Loucy (cell line): ENCODE measurements around the gene AKR1C1.
A peak's percentile ranks its signal among the peaks of the same experiment; 100 is the strongest.
"Not testable (repeated sequence)": the region's sequence is repeated elsewhere in the genome, so short reads cannot be mapped to it uniquely, and the experiment has no call there.

Experiments
- H2AFZ ChIP-seq: fragments of 200-600 bp; sonication (generic); 2 replicates; pipeline ENCODE4 v1.6.0; 2016; ENCODE audit warnings: antibody characterized with exemption, mild to moderate bottlenecking, low read length, moderate library complexity
- H3F3A ChIP-seq: fragments of 200-600 bp; 2 replicates; pipeline ENCODE4 v1.6.0; 2016; ENCODE audit warnings: antibody characterized with exemption, low read depth, mild to moderate bottlenecking
- H3K27me3 ChIP-seq: fragments of 200-600 bp; sonication (generic); 2 replicates; pipeline ENCODE4 v1.6.1; 2014; ENCODE audit warnings: low read length, mild to moderate bottlenecking; ENCODE audit not compliant: insufficient read depth, poor library complexity, severe bottlenecking
- H3K36me3 ChIP-seq: fragments of 200-600 bp; sonication (generic); 2 replicates; pipeline ENCODE4 v1.6.1; 2016; ENCODE audit warnings: low read length; ENCODE audit not compliant: insufficient read depth
- H3K4me1 ChIP-seq: fragments of 200-600 bp; sonication (generic); 2 replicates; pipeline ENCODE4 v1.5.1; 2014; ENCODE audit warnings: low read length, mild to moderate bottlenecking; ENCODE audit not compliant: insufficient read depth, poor library complexity, severe bottlenecking
- H3K4me2 ChIP-seq: fragments of 200-600 bp; sonication (generic); 2 replicates; pipeline ENCODE4 v1.6.0; 2014; ENCODE audit warnings: antibody characterized with exemption, low read length, low read depth, mild to moderate bottlenecking; ENCODE audit not compliant: poor library complexity, severe bottlenecking
- H3K4me3 ChIP-seq: fragments of 200-600 bp; sonication (generic); 2 replicates; pipeline ENCODE4 v1.5.1; 2014; ENCODE audit warnings: low read length, mild to moderate bottlenecking, mixed read lengths; ENCODE audit not compliant: poor library complexity, severe bottlenecking
- H3K79me2 ChIP-seq: fragments of 200-600 bp; sonication (generic); 2 replicates; pipeline ENCODE4 v1.6.1; 2014; ENCODE audit warnings: low read length; ENCODE audit not compliant: insufficient read depth
- H3K9ac ChIP-seq: fragments of 200-600 bp; sonication (generic); 2 replicates; pipeline ENCODE4 v1.6.0; 2014; ENCODE audit warnings: mild to moderate bottlenecking, low read depth, low read length, moderate library complexity; ENCODE audit not compliant: poor library complexity, severe bottlenecking
- H3K9me2 ChIP-seq: fragments of 200-600 bp; sonication (generic); replicated peaks from 2 replicates; pipeline ENCODE4 v1.6.1; 2016; ENCODE audit warnings: low read depth, low read length, mixed read lengths
- H3K9me3 ChIP-seq: fragments of 200-600 bp; sonication (generic); 2 replicates; pipeline ENCODE4 v1.6.1; 2014; ENCODE audit warnings: mild to moderate bottlenecking, antibody characterized with exemption, low read length, low read depth; ENCODE audit not compliant: insufficient read depth
- H4K20me1 ChIP-seq: fragments of 200-600 bp; sonication (generic); 2 replicates; pipeline ENCODE4 v1.6.0; 2014; ENCODE audit warnings: antibody characterized with exemption, low read length, mild to moderate bottlenecking; ENCODE audit not compliant: insufficient read depth, poor library complexity, severe bottlenecking
- CTCF ChIP-seq: fragments of 200-600 bp; sonication (generic); conservative IDR thresholded peaks from 2 replicates; pipeline ENCODE4 v1.5.1; 2014; ENCODE audit warnings: mild to moderate bottlenecking, antibody characterized with exemption, low read length
- EZH2phosphoT487 ChIP-seq: fragments of 200-600 bp; IDR thresholded peaks from 2 replicates; pipeline ENCODE4 v1.6.1; 2018; ENCODE audit warnings: antibody characterized with exemption, mild to moderate bottlenecking, moderate library complexity, borderline replicate concordance

AKR1C1 gene

DNA sequence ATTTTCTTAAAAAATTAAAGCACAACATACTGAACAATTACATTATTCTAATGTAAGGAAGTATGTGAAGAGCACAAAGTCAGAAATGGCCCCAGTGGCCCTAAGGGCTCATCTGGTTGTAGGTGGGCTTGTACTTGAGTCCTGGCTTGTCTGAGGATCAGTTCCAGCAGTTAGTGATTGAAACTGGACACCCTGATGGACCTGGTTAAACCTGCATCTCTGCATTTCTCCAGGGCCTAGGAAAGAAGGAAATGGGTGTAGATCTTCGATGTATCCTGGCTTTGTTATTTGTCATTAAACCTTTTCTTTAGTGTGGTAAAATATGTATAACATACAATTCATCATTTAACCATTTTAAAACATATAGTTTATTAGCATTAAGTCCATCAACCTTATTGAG lies 50.2 kb downstream of the AKR1C1 start:
- H3K9me2 ChIP-seq = no peaks in the 10 kb centered on the region
- H3K36me3 ChIP-seq = no peaks in the 10 kb centered on the region
- no peak overlapping the region for H3K4me2 ChIP-seq
- H2AFZ ChIP-seq = no peak overlapping the region
- H3K9me3 ChIP-seq = no peaks in the 10 kb centered on the region
- H3K79me2 ChIP-seq = no peaks in the 10 kb centered on the region
- no peak overlapping the region for H3K9ac ChIP-seq
- H4K20me1 ChIP-seq = no peaks in the 10 kb centered on the region
- TF ChIP-seq EZH2phosphoT487 (no peak), CTCF (no peak)
- no peak overlapping the region for H3K4me3 ChIP-seq
- no peaks in the 10 kb centered on the region for H3K27me3 ChIP-seq
- no peaks in the 10 kb centered on the region for H3F3A ChIP-seq
- peaks cover 4% of the 10 kb centered on the region for H3K4me1 ChIP-seq

DNA sequence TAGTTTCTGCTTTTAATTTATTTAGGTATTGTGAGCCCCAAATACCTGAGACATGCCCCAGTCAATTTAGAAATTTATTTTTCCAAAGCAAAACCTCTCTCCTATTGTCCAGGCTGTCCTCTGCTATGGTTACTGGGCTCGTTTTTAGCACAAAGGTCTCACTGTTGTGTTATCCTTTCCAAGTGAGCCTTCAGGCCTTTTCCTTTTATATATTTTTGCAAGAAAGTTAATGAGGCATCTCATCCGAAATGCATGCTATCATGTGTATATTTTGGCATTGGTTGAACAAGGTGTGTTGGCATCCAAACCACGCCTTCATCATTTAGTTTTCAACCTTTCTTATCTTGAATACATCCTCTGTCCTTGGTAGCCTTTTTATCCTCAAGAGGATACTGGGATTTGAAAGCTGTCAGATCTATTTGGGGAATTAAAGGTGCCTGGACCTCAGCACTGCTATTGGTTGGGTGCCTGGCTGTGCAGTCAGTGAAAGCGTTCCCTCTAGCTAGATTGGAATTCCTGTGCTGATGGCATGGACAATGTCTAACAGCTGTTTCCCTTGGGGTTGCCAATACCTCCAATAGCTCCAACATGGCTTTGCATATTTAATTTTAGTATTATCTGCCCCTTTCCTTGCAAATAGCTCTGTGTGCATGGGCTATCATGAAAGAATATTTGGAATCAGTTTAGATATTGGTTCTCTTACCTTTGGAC lies 51.1 kb downstream of the AKR1C1 start:
- not testable (repeated sequence) for H3K27me3 ChIP-seq, H3K36me3 ChIP-seq, H2AFZ ChIP-seq, H3F3A ChIP-seq, H3K9ac ChIP-seq, H4K20me1 ChIP-seq, H3K79me2 ChIP-seq, H3K9me2 ChIP-seq, H3K4me1 ChIP-seq, H3K4me2 ChIP-seq, H3K9me3 ChIP-seq, H3K4me3 ChIP-seq

DNA sequence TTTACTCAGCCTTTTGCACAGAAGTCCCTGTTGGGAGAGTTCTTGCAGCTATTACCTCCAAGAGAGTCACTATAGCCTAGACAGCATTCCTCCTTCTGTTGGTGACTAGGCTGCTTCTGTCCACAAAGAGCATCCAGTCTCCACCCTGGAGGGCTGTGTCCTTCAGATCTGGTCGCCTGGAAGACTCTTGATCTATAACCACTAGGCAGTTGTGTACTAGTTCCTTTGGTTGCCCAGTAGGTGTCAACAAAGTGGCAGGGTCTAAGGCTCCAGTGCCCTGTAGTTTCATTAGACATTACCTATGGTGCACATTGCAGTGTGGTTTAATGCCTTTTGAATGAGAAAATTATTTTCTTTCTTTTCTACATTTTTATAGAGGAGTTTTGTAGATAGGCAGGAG lies 51.7 kb downstream of the AKR1C1 start:
- Histone ChIP-seq H3K79me2 (no peaks in the 10 kb centered on the region), H3K4me2 (no peak overlapping the region)

More for the DNA sequence above, 51.7 kb downstream of the AKR1C1 start:
- H2AFZ ChIP-seq = no peak overlapping the region
- H3K9ac ChIP-seq = no peak overlapping the region
- H3K9me3 ChIP-seq = no peaks in the 10 kb centered on the region
- H3K4me1 ChIP-seq = peaks cover 4% of the 10 kb centered on the region
- no peaks in the 10 kb centered on the region for H4K20me1 ChIP-seq
- no peaks in the 10 kb centered on the region for H3K27me3 ChIP-seq
- no peaks in the 10 kb centered on the region for H3K36me3 ChIP-seq
- no peak overlapping the region for H3K4me3 ChIP-seq
- TF ChIP-seq EZH2phosphoT487 (no peak), CTCF (peak; percentile 65)
- no peaks in the 10 kb centered on the region for H3F3A ChIP-seq
- no peaks in the 10 kb centered on the region for H3K9me2 ChIP-seq
